HG03342 (cell line): Measurements from ENCODE around the gene ANKRD23.
A peak's percentile ranks its signal among the peaks of the same experiment; 100 is the strongest.
"Not testable (repeated sequence)": the region's sequence is repeated elsewhere in the genome, so short reads cannot be mapped to it uniquely, and the experiment has no call there.

Source experiments
- ATAC-seq: cut with Tn5 transposase; IDR thresholded peaks from one replicate; pipeline ENCODE4 v1.9.1; 2021; ENCODE audit warnings: mild to moderate bottlenecking, moderate library complexity; ENCODE audit not compliant: unreplicated experiment

The ANKRD23 gene

GRCh38 chr2:96864343-96865091 lies 20.7 kb upstream of the ANKRD23 start:
- no peak for ATAC-seq

DNA sequence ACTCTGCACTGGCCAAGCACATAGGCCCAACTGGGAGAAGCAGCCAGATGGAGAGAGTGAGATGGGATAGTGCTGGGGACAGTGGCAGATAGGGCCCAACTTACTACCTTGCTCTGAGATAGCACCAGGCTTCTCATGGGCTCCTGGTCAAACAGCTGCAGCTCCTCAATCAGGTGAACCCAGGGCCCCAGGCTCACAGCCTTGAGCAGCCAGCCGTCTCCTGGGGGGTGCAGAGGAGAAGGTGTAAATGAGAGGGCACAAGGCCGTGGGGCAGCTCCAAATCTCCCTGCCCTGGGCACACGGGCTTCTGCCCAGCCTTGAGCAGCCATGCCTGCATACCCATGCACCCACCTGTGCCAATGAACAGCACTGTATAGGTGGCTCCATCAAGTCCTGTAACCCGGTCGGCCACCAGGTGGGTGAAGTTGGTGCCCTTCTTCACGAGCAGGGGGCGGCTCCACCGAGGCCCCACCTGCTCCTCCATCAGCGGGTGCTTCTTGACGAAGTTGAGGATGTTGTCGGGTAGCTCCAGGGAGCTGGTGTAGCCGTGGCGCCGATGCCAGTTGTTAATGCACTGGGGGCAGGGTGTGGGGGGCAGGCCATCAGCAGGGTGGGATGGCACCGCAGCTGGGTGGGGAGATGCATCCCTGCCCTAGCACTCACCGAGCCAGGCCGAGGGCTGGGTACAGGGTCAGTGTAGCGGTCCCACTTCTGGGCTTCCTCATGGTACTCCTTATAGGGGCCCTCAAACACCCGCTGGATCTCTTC lies 19.9 kb upstream of the ANKRD23 start:
- ATAC-seq = no peak

- not testable (repeated sequence) for ATAC-seq
Observed at GRCh38 chr2:96863056-96863455, 19.2 kb upstream of the ANKRD23 start.

GRCh38 chr2:96861074-96861473 lies 17.3 kb upstream of the ANKRD23 start:
- ATAC-seq = no peak

GRCh38 chr2:96860065-96861029 lies 16.5 kb upstream of the ANKRD23 start:
- no peak for ATAC-seq

DNA sequence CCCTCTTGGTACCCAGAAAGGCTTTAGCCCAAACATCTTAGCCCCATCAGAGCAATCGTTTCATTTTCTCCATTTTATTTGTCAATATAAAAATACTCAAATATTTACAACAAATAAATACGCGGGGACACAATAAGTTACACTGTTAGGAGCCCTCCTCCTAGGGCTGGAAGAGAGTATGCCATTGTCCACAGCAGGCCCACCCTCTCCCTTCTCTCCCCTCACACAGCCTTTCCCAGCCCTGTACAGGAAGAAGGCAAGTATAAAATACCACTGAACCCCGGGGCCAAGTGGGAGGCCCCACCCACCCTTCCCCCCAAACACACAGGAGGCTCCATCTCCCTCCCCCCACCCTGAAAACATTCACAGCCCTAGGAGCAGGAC lies 15.9 kb upstream of the ANKRD23 start:
- ATAC-seq = no peak

DNA sequence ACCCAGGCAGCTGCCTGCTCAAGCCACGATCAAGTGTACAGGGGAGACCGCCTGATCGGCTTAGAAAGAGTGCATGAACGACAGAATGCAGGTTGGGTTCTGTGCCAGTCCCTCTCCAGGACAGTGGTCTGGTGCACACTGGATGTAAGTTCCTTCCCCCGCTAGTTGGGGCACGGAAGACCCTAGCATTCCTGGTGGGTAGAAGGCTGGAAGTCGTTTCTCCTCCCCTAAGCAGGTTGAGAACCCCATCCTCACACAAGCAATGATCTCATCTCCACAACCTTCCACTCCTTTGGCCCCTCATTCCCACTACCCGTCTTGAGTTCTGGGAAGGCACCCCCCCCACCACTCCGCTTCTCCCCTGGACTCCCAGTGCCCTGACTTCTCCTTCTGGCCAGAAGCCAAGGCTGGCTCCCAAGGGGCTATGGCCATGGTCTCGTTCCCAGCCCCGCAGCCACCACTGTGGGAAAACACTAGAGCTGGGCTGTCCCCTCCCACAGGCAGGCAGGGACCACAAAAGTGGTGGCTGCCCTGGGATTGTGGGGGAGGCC lies 15.4 kb upstream of the ANKRD23 start:
- no peak for ATAC-seq

GRCh38 chr2:96857667-96858372 lies 14.0 kb upstream of the ANKRD23 start, which contains the start of gene ANKRD39:
Gene ANKRD39, minus strand, starts transcription at chr2:96858016. Its CDS starts 29 bp downstream, at chr2:96857987.
- ATAC-seq = peak; percentile 88

- peak; percentile 14 for ATAC-seq
Observed at GRCh38 chr2:96856776-96857666, 13.2 kb upstream of the ANKRD23 start.

DNA sequence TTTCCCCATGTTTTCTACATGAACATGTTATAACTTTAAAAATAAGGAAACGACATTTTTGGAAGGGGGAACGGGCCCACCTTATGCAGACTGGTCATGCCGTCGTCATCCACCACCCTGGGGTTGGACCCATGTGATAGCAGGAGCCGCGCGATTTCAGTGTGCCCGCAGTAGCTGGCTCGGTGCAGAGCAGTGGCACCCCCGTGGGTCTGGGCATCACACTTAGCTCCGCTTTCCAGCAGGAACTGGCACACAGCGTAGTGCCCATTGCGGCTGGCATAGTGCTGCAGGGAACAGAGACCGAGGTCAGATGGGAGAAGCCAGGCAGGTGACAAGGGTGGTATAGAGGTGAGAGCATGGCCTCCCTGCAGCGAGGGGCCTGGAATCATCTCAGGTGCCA lies 9.5 kb upstream of the ANKRD23 start:
- no peak for ATAC-seq

GRCh38 chr2:96852667-96853066 lies 8.8 kb upstream of the ANKRD23 start:
- no peak for ATAC-seq

- no peak for ATAC-seq
Observed at GRCh38 chr2:96848264-96848663, 4.4 kb upstream of the ANKRD23 start.

DNA sequence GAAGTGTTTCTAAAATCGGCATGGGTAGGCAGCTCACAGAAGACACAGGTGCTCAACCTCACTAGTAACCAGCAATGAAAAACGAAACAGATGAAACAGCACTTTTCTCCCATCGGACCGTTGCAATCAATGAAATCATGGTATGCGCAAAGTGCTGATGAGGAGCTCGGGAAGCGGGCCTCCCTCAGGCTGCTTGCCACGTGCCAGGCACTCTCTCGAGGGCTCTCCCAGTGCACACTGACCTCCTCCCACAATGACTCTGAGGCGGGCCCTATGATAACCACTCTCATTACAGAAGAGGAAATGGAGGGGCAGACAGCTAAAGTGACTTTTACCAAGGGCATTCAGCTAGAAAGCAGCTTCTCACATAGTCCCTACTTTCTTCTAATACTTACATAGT lies 3.8 kb upstream of the ANKRD23 start:
- ATAC-seq = no peak

- no peak for ATAC-seq
Observed at GRCh38 chr2:96846825-96847224, 3.0 kb upstream of the ANKRD23 start.

DNA sequence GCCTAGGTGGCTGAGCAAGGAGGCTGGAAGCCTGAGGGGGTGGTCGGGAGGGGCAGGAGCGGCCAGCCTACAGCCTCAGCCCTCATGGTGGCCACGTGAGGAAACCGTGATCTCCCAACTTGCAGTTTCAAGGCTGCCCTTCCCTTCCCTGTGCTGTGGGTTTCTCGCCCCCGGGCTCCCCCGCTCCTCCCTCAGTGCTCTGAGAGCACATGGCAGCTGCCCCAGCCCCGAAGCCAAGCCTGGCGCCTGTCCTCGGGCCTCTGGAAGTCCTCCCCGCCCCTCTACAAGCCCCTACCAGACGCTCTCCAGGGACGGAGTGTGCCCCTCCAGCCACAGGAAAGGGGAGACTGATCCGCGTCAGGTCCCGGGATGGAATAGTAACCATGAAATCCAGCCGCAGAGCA lies 586 bp upstream of the ANKRD23 start:
- ATAC-seq = no peak

DNA sequence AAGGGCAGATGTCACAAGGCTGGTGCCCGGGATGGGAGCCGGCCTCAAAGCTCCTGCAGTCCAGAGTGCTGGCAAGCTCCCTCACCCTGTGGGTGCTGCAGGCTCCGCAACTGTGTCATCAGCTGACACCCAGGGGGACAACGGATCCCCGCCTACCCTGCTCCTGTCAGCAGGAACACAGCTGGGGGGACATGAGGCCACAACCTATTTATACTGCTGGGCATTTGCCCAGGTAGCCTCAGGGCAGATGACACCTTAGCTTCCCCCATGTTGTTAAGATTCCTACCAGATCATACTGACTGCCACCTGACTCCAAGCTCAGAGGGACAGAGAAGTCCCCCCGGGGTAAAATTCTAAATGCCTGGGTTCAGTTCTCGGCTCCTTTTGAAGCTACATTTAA lies 1.2 kb downstream of the ANKRD23 start:
- no peak for ATAC-seq

DNA sequence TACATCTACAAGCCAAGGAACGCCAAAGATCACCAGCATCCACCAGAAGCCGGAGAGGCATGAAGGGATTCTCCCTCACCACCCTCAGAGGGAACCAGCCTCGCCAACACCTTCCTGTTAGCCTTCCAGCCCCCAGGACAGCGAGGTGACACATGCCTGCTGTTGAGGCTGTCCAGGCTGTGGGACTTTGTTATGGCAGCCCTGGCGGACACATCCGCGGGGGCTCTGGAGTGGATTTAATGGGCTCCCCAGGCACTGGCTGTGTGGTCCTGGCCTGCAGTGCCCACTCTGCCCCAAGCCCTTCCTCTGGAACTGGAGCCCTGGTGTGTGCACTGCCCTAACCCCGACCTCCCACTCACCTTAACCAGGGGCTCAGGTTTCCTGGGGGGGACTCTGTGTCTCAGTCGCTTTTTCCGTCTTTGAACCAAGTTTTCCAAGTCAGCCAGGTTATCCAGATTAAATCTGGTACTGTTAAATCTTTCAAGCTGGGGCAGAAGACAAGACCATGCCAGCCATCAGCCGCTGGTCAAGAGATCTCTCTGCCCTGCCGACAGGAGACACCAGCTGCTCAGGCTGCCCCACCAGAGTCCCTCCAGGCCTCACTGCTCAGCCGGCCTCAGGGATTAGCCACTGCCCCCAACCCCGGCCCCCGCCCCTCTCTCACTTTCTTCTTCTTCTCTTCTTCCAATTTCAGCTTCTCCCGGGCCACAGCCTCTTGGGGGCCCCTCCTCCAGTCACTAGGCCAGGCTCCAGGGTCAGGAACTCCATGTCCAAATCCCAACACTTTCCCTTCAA lies 1.9 kb downstream of the ANKRD23 start:
- ATAC-seq = no peak
